Stimulated activated CD8-positive, alpha-beta memory T cell treated with anti-CD3 and anti-CD28 coated beads, Interleukin-2, amount 100 ng/mL, for 1 hour (primary cell): ENCODE results near the gene MUC6.

Experiments used
- DNase-seq, 2 donors: peaks; one replicate each; pipeline ENCODE4 v3.0.0-alpha.2; 2020; ENCODE audit warnings: low read depth in 2 of 2

The MUC6 gene

DNA sequence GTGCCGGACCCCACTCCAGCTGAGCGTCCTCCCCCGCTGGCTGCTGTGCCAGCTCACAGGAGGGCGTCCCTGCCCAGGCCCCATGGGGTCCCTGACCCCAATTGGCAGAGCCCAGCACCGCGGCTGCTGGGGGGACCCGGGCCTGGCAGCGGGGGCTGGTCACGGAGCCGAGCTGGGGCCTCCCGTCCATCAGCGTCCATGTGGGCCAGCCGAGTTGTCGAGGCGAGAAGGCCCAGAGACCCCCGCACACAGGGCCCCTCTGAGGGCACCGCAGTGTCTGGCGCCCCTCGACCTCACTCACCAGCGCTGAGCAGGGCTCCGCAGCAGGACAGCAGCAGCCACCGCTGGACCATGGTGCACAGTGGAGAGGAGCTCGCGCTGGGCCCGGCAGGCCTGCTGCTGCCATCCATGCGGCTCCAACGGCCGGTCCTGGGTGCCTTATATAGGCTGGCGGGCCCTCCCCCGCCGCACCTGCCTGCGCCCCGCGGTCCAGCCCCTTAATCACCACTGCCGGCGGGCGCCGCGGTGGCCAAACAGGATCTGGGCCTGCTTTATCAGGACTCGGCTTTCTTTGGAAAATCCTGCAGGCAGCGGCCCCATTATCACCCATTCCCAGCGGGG, at the start of gene MUC6:
Gene MUC6 (minus strand): TSS at position 416 of the 621 bp plus-strand sequence. CDS start 63 bp downstream, at position 353.
- no peak for DNase-seq

GRCh38 chr11:1085440-1086170, 49.1 kb upstream of the MUC6 start:
- no peak for DNase-seq

DNA sequence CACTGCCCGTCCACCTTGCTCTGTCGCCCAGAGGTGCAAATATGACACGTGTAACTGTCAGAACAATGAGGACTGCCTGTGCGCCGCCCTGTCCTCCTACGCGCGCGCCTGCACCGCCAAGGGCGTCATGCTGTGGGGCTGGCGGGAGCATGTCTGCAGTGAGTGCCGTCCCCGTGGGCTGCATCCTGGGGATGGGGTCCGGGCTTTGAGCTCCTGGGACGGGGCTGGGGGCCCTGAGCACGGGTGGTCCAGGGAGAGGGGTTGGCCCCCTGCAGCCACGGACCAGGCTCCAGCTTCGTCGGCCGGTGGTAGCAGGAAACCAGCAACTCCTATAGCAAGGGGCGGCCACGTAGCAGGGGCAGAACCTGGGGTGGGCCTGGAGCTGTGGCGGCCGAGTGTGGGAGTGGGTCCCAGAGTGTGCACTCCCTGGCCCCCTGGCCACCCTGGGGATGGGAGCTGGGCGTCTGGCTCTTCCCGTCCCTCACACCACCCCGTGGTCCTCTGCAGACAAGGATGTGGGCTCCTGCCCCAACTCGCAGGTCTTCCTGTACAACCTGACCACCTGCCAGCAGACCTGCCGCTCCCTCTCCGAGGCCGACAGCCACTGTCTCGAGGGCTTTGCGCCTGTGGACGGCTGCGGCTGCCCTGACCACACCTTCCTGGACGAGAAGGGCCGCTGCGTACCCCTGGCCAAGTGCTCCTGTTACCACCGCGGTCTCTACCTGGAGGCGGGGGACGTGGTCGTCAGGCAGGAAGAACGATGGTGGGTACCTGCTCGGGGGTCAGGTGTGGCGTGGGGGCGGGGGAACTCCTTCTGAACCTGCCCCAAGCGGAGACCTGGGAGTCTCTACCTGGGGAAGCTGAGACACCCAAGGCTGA, 48.3 kb upstream of the MUC6 start:
- no peak for DNase-seq

- no peak for DNase-seq
Measured at GRCh38 chr11:1083621-1084551, 47.4 kb upstream of the MUC6 start.

DNA sequence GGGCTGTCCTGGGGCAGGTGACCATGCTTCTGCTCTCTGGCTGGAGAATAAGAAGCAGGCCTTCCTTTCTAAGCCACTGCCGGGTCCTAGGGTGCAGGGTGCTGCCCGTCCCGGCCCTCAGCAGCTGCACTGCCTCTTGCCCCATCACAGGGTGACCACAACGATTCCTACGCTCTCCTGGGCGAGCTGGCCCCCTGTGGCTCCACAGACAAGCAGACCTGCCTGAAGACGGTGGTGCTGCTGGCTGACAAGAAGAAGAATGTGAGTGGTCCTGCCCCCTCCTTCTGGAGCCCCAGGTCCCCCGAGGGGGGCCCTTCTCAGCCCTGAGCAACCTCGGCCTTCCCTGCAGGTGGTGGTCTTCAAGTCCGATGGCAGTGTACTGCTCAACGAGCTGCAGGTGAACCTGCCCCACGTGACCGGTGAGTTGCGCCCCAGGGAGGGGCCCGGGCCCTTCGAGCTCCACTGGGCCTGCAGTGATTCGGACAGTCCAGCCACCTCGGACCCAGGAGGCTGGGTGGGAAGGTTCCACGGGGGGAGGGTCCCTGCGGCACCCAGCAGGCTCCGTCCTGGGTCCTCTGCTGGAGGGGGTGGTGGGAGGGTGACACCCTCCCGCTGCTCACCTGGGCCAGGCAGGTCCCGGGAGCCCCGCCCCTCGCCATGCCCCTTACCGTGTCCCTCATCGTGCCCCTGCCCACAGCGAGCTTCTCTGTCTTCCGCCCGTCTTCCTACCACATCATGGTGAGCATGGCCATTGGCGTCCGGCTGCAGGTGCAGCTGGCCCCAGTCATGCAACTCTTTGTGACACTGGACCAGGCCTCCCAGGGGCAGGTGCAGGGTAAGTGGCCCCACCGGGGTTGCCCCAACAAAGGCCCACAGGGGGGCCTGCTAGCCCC, 46.5 kb upstream of the MUC6 start:
- no peak for DNase-seq

- no peak for DNase-seq
Measured at GRCh38 chr11:1082346-1082727, 45.8 kb upstream of the MUC6 start.

DNA sequence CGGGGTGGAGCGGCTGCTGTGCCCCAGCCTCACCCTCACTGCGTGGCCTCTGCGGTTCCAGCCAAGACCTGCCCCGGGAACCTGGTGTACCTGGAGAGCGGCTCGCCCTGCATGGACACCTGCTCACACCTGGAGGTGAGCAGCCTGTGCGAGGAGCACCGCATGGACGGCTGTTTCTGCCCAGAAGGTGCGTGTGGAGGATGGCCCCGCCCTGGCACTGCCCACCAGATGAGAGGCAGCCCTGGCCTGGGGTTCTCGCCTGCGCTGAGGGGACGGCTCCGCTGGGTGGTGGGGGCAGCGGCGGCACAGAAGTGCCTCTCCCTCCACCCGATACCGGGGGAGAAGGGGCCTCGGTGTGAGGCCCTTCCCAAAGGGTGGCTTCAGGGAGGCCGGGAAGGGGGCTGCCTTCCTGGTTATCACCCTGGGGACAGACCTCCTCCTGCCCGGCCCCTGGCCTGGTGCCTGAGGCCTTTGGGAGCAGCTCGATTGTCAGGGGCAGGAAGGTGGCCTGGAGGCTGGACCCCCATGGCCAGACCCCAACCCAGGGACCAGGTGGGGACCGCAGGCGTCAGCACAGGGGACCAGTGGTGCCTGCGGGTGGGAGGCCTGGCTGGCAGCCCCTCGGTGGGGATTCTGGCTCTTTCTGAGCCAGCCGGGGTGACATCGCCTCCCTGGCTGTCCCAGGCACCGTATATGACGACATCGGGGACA, 45.2 kb upstream of the MUC6 start:
- DNase-seq = no peak

- DNase-seq = no peak
Measured at GRCh38 chr11:1078191-1078601, 41.7 kb upstream of the MUC6 start.

- DNase-seq = no peak
Measured at GRCh38 chr11:1077417-1078119, 41.0 kb upstream of the MUC6 start.

- no peak for DNase-seq
Measured at GRCh38 chr11:1077033-1077416, 40.5 kb upstream of the MUC6 start.

- no peak for DNase-seq
Measured at GRCh38 chr11:1076061-1076665, 39.6 kb upstream of the MUC6 start.

- no peak for DNase-seq
Measured at GRCh38 chr11:1075341-1075911, 38.9 kb upstream of the MUC6 start.

DNA sequence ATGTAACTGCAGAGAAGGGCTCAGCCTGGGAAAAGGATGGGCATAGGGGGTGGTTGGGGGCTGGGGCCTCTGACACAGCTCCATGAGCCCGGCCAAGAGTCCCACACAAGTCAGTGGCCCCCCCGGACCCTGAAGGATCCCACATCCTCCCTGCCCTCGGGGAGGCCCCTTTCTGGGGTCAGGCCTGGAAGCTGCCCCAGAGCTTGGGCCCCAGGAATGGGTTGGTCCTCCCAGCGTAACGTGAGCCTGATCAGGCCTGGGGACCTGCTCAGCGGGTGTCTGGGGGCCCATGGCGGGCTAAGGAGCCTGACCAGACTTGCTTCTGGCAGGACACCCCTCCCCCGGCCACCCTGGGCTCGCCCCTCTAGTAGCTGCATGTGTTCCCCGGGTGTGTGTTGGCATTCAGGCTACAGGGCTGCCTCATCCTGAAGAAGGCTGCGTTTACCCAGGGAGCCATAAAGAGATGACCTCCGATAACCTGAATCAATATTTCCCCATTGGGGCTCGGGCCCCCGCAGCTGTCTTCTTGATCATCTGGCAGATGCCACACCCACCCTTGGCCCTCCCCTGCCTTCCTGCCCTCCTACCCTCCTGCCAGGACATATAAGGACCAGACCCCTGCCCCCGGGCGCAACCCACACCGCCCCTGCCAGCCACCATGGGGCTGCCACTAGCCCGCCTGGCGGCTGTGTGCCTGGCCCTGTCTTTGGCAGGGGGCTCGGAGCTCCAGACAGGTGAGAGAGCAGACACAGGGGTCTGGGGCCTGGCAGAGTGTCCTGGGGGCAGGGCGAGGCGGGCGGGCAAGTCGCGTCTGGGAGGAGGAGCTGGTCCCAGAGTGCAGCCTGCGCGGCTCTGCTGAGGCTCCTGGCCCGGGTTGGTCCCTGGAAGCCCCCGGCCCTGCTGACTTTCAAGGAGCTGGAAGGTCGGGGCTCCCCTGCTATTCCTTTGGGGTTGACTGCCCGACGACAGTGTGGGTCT, 38.0 kb upstream of the MUC6 start, which contains the start of gene MUC2:
Gene MUC2 (plus strand): TSS at position 631 of the 978 bp plus-strand sequence.
- no peak for DNase-seq

GRCh38 chr11:1073851-1074243, 37.3 kb upstream of the MUC6 start:
- DNase-seq = no peak

DNA sequence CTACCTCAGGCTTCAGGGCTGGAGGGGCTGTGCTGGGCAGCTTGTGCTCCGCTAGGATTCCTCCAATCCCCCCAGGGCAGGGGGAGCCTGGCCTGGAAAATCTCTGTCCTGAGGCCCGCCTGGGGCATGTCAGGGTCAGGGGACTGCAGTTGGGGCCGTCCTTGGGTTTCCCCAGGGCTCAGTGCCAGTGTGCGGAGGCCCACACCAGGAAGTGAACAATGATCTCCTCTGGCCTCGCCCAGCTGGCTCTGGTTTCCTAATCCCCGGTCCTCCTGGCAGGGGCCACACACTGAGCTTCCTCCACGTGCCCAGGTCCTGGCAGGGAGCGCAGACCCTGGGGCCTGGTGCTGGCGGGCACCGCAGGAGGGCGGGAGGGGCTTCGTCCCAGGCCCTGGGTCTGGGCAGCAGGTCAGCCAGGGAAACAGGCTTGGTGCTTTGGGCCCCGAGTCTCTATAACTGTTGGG, 36.8 kb upstream of the MUC6 start:
- DNase-seq = no peak

- no peak for DNase-seq
Measured at GRCh38 chr11:1072821-1073231, 36.3 kb upstream of the MUC6 start.
